ENCODE data around the gene ADAM33.

GRCh38 chr20:3671986-3672546, 9.7 kb downstream of the ADAM33 start:
- TF ChIP-seq POLR2A (IDR thresholded peaks at IDR 0.05), result no peak
- no peak for TF ChIP-seq CTCF (IDR thresholded peaks at IDR 0.05 in 4 of 5, conservative IDR thresholded peaks at IDR 0.05 in 1 of 5)

Data from gastrocnemius medialis (tissue), 4 donors.